Upper lobe of left lung (tissue), 6 donors: ENCODE data around the gene LIPC. TPM values are rescaled to one million over a fixed set of nuclear protein-coding genes. Genes with fewer than 3 reads are reported as not detected.

Source experiments
- ATAC-seq, 2 donors: fragments of 200-7000 bp; cut with Tn5 transposase; one replicate each; pipeline ENCODE4 v1.9.1; 2022; ENCODE audit warnings: mild to moderate bottlenecking in 2 of 2, moderate library complexity in 2 of 2; ENCODE audit not compliant: low FRiP score in 2 of 2
- DNase-seq, 2 donors: peaks; one replicate each; pipeline ENCODE4 v3.0.0-alpha.2; 2019 to 2020
- H3K27ac ChIP-seq, 4 donors: fragments of 200-600 bp; sonication (generic); one replicate each; pipeline ENCODE4 v1.5.1; 2016 to 2019
- H3K27me3 ChIP-seq, 4 donors: fragments of 200-600 bp; sonication (generic); one replicate each; pipeline ENCODE4 v1.5.1; 2017 to 2019
- H3K36me3 ChIP-seq, 4 donors: fragments of 200-600 bp; sonication (generic); one replicate each; pipeline ENCODE4 v1.5.1; 2016 to 2019
- H3K4me1 ChIP-seq, 4 donors: fragments of 200-600 bp; sonication (generic); one replicate each; pipeline ENCODE4 v1.5.1; 2018 to 2019
- H3K4me3 ChIP-seq, 4 donors: fragments of 200-600 bp; sonication (generic); one replicate each; pipeline ENCODE4 v1.5.1; 2017 to 2019; ENCODE audit warnings: mild to moderate bottlenecking in 2 of 4, moderate library complexity in 1 of 4
- H3K9me3 ChIP-seq, 4 donors: fragments of 200-600 bp; sonication (generic); one replicate each; pipeline ENCODE4 v1.5.1; 2018 to 2019
- CTCF ChIP-seq, 6 experiments: fragments of 450-650 bp in 4 of 6; fragments of 200-600 bp in 2 of 6; sonication (generic) in 2 of 6; IDR thresholded peaks; one replicate each; pipeline ENCODE4 v1.5.1; 2016 to 2019; ENCODE audit warnings: antibody characterized with exemption in 6 of 6
- EP300 ChIP-seq, 4 donors: sonication (generic); formaldehyde crosslinking; IDR thresholded peaks; one replicate each; pipeline ENCODE4 v1.5.1; 2017; ENCODE audit warnings: antibody characterized with exemption in 4 of 4, control low read depth in 2 of 4
- POLR2A ChIP-seq, 4 donors: fragments of 450-650 bp; IDR thresholded peaks; one replicate each; pipeline ENCODE4 v1.5.1; 2016 to 2017; ENCODE audit warnings: antibody characterized with exemption in 4 of 4, mild to moderate bottlenecking in 2 of 4
- POLR2AphosphoS5 ChIP-seq, 2 donors: sonication (generic); formaldehyde crosslinking; IDR thresholded peaks; one replicate each; pipeline ENCODE4 v1.5.1; 2017; ENCODE audit warnings: antibody characterized with exemption in 2 of 2
- WGBS, 2 donors: methylation state at CpG; one replicate each; pipeline ENCODE4 v1.1.5; 2017 to 2018; 5-methylcytosine and 5-hydroxymethylcytosine counted together
- total RNA-seq, 6 donors: library from RNA; depleted of rRNA in 4 of 6; stranded (reverse); fragments of >200 nt in 4 of 6; gene quantifications; one replicate each; pipeline versions ENCODE4 v1.1.0 to v1.2.1, GENCODE V29; 2016 to 2021
- donor health status: DM: no; HTN: no; CAD: no; lungs with moderate emphysema.
- donor health status: DM: no; HTN: yes; CAD: no; lungs with severe emphysema.

The LIPC gene
- under 1 TPM in 4 of 6 donors, not detected in 2; 0.40 to 0.89 (median 0.75) TPM for total RNA-seq

DNA sequence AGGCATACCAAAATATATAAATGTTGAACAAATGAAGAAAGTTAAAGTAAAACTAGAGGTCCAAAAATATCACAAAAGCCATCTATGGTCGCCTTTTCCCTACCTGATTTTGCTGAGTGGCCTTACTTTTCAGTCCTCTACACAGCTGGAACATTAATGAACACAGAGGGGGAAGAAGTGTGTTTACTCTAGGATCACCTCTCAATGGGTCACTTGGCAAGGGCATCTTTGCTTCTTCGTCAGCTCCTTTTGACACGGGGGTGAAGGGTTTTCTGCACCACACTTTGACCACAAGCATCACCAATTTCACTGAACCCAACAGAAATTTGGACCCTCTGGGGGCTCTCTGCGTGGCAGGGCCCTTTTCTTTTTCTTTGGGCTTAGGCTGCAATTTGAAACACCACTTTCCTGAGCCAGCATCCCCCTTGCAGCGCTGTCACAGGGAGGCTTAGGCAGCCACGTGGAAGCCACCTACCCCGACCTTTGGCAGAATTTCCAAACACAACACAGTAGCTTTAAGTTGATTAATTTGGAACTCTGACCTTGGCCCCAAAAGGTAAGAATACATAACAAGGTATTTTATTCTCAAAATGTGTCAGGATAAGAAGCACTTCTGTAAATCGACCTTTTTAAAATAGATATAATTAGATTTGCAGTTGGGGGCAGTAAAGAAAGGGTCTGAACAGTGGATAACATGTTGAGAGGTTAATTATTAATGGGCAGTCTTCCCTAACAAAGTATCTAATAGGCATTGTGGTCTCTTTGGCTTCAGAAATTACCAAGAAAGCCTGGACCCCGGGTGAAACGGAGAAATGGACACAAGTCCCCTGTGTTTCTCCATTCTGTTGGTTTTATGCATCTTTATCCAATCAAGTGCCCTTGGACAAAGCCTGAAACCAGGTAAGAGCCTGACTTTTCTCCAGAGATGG, at the start of gene LIPC:
LIPC (plus strand) TSS at position 771 of the 929 bp plus-strand sequence; CDS start at position 813, 42 bp downstream.
- DNase-seq (no peak), ATAC-seq (no peak)
- TF ChIP-seq EP300 (IDR thresholded peaks at IDR 0.05) (no peak), POLR2AphosphoS5 (IDR thresholded peaks at IDR 0.05) (no peak), CTCF (IDR thresholded peaks at IDR 0.05) (no peak), POLR2A (IDR thresholded peaks at IDR 0.05) (no peak)
- Histone ChIP-seq H3K9me3 (no peaks in the 10 kb centered on the region), H3K27ac (peak within 1 kb of the TSS in 1 of 4 donors; percentile 17), H3K36me3 (no peaks in the 10 kb centered on the region), H3K4me1 (peaks cover 0 to 14% (median 9%) of the 10 kb centered on the region in 4 donors), H3K27me3 (no peaks in the 10 kb centered on the region), H3K4me3 (no peak within 1 kb of the TSS)
- 78 to 80% methylated on average over 10 of the region's 10 CpGs for WGBS, 2 donors

DNA sequence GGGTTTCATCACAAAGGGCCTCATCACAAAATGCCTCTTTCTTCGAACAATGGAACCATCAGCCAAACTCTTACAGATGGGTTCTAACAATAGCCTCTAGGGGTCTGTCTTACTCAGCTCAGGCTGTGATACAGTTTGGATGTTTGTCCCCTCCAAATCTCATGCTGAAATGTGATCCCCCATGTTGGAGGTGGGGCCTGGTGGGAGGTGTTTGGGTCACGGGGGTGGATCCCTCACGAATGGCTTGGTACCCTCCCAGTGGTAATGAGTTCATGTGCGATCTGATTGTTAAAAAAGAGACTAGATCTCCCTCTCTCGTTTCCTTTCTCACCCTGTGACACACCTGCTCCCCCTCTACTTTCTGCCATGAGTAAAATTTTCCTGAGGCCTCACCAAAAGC, 47.9 kb upstream of the LIPC start:
- no peaks in the 10 kb centered on the region for H3K4me1 ChIP-seq
- H3K9me3 ChIP-seq, result no peaks in the 10 kb centered on the region
- DNase-seq, result no peak
- WGBS, 2 donors, result 79 to 85% methylated on average over 5 of the region's 5 CpGs
- H3K27ac ChIP-seq, result no peak overlapping the region
- H3K27me3 ChIP-seq, result no peaks in the 10 kb centered on the region
- TF ChIP-seq CTCF (IDR thresholded peaks at IDR 0.05) (no peak), EP300 (IDR thresholded peaks at IDR 0.05) (no peak), POLR2A (IDR thresholded peaks at IDR 0.05) (no peak), POLR2AphosphoS5 (IDR thresholded peaks at IDR 0.05) (no peak)
- no peak for ATAC-seq
- H3K36me3 ChIP-seq, result no peaks in the 10 kb centered on the region
- no peak overlapping the region for H3K4me3 ChIP-seq

DNA sequence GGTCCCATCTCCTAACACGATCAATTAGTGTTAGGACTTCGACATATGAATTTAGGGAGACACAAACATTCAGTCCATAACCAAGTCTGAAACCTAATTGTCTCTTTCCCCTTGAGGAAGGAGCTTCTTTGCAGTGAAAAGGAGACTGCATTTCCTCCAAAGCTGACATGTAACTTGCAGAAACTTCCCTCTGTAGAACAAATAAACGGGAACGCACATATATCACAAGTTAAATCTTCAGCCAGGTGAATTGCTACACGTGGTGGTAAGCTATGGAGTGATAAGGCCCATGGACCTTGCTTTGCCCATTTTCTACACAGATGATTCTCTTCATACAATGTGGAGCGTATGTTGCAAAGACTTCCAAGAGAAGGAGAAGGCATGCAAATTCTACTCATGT, 47.1 kb upstream of the LIPC start:
- ATAC-seq (no peak), DNase-seq (no peak)
- H3K27ac ChIP-seq, result no peak overlapping the region
- H3K27me3 ChIP-seq, result no peaks in the 10 kb centered on the region
- no peaks in the 10 kb centered on the region for H3K9me3 ChIP-seq
- H3K36me3 ChIP-seq, result no peaks in the 10 kb centered on the region
- no peak overlapping the region for H3K4me3 ChIP-seq
- no peaks in the 10 kb centered on the region for H3K4me1 ChIP-seq
- TF ChIP-seq CTCF (IDR thresholded peaks at IDR 0.05) (no peak), POLR2A (IDR thresholded peaks at IDR 0.05) (no peak), POLR2AphosphoS5 (IDR thresholded peaks at IDR 0.05) (no peak), EP300 (IDR thresholded peaks at IDR 0.05) (no peak)
- WGBS, 2 donors, result 88 to 90% methylated on average over 6 of the region's 6 CpGs

- no peaks in the 10 kb centered on the region for H3K4me1 ChIP-seq
- H3K4me3 ChIP-seq, result no peak overlapping the region
- DNase-seq (no peak), ATAC-seq (no peak)
- no peak overlapping the region for H3K27ac ChIP-seq
- WGBS, 2 donors, result 83 to 91% methylated on average over 3 of the region's 3 CpGs
- H3K27me3 ChIP-seq, result no peaks in the 10 kb centered on the region
- TF ChIP-seq CTCF (IDR thresholded peaks at IDR 0.05) (no peak), EP300 (IDR thresholded peaks at IDR 0.05) (no peak), POLR2A (IDR thresholded peaks at IDR 0.05) (no peak), POLR2AphosphoS5 (IDR thresholded peaks at IDR 0.05) (no peak)
- H3K9me3 ChIP-seq, result no peaks in the 10 kb centered on the region
- no peaks in the 10 kb centered on the region for H3K36me3 ChIP-seq
Observed at GRCh38 chr15:58386081-58386480, 45.7 kb upstream of the LIPC start.
